NB4 (cell line): Measurements from ENCODE around the gene NAA30.

Experiments
- CTCF ChIP-seq: IDR thresholded peaks from one replicate; pipeline ENCODE4 v1.5.1; 2012; ENCODE audit warnings: low read depth, low read length
- POLR2A ChIP-seq: IDR thresholded peaks from 2 replicates; pipeline ENCODE4 v1.6.1; 2011; ENCODE audit warnings: mild to moderate bottlenecking; ENCODE audit not compliant: insufficient read length; ENCODE audit errors: extremely low read depth

DNA sequence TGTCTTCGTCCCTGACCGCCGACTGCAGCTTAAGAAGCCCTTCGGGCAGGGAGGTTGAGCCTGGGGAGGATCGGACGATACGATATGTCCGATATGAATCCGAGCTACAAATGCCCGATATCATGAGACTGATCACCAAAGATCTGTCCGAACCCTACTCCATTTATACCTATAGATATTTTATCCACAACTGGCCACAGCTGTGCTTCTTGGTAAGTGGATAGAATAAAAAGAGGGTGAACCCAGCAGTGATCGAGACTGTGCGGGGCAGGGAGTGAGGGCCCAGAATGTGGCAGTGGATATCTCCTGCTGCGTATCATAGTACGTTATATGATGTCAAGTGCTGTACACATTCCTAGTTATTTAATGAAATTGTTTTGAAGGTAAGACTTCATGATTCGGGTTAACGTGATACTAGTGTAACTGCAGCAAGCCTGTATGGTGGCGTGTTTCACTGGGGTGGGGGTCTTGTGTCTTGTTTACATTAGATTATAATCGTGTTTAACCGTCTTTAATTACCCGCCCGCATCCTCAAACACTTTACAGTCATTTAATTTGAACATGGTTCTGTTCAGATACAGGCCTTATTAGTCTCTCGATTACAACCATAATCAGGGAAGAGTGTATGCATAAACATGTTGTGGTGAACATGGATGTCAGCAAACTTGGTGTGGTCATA lies 1.3 kb downstream of the NAA30 start:
- TF ChIP-seq CTCF (no peak), POLR2A (no peak)
